GM21786 (cell line): ENCODE results near the gene JAG2.
A peak's percentile ranks its signal among the peaks of the same experiment; 100 is the strongest.

Experiments
- ATAC-seq: cut with Tn5 transposase; IDR thresholded peaks from one replicate; pipeline ENCODE4 v1.9.1; 2021; ENCODE audit not compliant: unreplicated experiment

The JAG2 gene

DNA sequence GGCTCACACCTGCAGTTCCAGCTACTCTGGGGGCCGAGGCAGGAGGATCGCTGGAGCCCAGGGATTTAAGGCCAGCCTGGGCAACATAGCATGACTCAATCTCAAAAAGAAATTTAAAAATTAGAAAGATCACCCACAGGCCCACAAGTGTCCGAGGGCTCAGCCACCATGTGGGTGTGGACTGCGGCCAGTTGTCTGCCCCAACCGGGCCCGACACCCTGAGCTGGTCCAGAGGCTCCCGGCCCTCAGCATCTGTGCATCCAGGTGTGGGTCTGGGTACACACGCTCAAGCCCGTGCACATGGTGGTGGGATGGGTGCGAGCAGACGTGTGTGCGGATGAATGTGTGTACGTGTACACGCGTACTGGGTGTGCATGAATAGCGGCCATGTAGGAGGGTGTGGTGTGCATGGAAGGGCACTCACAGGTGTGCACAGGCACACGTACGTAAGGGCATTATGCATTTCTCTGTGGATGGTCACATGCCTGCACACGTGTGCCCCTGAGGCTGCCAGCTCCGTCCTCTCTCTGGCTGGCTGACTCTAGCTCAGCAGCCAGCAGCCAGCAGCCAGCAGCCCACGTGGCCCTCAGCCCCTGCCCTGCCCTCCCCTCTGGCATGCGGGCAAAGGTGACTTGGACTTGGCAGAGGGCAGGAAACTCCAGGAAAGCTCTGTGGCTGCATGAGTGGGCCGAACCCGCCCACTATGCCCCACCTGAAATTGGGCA, 35.8 kb upstream of the JAG2 start:
- no peak for ATAC-seq

DNA sequence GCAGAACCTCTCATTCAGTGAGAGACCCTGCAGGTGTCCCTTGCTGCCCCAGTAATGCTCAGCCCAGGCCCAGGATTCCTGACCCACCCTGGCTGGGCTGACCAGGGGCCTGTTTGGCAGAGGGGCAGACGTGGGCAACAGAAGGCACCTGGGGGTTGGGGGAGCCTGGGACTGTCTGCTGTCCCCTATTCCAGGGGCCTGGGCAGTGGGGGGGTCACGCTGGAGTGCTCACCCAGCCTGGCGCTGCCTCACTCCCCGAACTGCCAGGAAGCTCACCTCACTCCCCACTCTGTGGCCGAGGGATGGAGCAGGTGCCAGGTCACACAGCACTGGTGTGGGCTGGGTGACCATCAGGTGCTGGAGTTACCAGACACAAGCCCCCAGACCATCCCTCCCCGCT, 35.1 kb upstream of the JAG2 start:
- ATAC-seq = no peak

DNA sequence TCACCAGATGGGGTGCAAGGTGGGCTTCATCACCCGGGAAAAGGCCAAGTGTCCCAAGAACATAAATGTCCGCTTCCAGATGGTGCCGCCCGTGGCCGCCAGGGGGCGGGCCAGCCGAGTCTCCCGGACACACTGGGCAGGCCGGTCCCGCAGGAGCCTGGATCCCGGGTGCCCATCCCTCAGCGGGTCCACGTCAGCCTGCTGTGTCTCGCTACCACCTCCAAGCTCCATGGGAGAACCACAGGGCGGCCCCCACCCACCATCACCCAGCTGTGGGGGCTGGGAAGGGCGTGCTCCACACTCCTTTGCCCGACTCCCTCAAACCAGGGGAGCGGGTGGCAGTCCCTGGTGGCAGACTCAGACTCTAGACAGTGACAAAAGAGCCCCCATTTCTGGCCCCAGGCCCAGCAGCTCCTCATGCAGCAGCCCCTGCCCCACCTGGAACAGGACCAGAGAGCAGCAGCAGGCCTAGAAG, 34.5 kb upstream of the JAG2 start:
- ATAC-seq = no peak

GRCh38 chr14:105201925-105202513, 33.4 kb upstream of the JAG2 start:
- peak; percentile 51 for ATAC-seq

DNA sequence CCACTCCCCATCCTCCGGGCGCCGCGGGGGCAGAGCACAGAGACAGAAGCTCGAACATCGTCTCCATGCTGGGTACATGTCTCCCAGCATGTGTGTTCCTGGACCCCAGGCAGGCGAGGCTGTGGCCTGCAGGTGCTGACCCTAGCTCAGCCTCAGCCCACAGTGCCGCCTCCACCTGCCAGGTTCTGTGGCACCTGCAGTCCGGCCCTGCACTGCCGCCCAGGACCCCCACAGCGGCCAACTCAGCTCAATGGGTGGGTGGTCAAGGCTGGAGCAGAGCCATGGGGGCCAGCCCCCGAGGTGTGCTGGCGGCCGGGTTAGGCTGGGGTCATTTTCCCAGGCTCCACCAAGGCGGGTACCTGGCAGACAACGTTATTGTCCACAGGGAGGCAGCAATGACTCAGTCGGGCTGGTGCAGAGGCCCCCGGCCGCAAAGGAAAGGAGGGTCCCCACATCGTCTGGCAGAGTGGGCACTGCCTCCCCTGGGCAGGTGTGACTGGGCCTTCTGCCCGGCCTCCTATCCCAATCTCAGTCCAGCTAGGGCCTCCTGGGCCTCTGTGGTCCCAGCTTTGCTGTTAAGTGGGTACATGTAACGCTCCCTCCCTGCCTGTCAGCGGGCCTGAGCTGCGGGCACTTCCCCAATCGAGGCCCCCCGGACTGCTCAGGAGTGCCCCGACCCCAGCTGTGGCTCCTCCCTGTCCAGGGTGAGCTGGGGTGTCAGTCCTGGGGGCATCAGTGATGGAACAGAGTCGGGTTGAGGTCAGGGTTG, 32.8 kb upstream of the JAG2 start:
- ATAC-seq = no peak

- ATAC-seq = no peak
Observed at GRCh38 chr14:105200641-105201040, 32.1 kb upstream of the JAG2 start.

- ATAC-seq = no peak
Observed at GRCh38 chr14:105200074-105200473, 31.5 kb upstream of the JAG2 start.

GRCh38 chr14:105199093-105199492, 30.5 kb upstream of the JAG2 start:
- ATAC-seq = no peak

DNA sequence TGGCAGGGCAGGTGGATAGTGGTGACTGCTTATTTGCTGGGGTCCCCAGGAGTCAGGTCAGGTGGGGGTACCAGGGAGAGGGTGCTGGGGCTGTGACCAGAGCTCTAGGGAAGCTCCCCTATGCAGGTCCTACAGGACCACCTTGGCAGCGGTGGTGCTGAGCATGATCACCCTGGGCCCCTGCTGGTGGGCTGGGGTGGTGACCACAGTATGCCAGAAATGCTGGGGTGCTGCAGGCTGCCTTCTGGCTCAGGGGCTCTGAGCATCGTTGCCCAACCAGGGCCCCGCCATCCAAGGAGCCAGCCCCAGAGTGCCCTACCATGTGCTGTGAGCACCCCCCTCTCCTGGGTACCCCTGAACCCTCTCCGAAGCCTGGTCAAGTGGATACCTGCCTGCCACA, 30.0 kb upstream of the JAG2 start:
- ATAC-seq = no peak

DNA sequence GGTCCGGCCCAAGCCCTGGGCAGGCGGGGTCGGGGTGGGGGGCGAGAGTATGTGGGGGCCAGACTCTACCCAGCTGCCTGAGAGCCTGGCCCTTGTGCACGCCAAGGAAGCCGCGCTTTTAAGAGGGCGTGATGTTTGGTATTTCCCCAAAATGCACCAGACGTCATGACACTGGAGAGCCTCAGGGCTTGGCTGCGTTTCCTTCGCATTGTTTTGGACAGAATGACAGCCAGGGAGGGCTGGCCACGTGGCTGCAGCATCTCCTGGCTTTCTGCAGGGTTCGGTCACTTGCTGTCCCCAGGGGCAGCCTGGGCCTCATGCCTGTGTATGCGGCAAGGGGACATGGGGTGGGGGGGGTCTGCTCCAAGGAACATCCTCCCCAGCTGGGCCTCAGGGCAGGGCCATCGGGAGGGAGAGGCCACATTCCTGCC, 28.6 kb upstream of the JAG2 start:
- ATAC-seq = no peak

- ATAC-seq = no peak
Observed at GRCh38 chr14:105196265-105196960, 27.8 kb upstream of the JAG2 start.

DNA sequence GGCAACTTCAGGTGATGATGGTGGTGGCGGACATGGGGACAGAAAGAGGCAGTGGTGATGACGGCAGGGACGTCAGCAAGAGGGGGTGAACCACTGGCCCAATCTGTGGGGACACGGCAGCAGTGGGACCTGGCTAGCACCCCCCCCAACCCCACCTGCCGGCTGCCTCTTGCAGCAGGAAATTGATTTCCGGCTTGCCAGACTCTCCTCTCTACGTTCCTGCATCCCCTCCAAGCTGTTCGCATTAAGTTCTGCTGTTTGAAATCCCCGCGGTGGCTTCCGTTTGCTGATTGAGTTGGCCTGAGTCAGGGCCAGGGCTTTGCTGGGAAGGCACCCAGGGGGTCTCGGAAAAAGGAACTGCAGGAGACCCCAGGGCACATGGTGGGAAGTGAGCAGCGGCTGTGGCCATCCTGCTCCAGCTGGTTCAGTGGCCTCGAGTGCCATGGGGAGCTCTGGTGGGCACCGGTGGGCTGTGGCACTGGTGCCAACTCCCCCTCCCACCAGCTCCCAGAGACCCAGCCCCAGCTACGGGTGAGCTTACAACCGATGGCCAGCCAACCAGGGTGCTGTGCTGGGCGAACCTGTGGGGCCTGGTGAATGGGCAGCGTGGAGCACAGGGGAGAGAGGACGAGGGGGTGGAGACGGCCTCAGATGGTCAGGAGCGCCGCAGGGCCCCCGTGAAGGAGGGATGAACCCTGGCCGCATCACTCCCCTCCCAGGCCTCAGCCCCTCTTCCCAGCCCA, 27.1 kb upstream of the JAG2 start:
- no peak for ATAC-seq

- ATAC-seq = no peak
Observed at GRCh38 chr14:105195051-105195450, 26.5 kb upstream of the JAG2 start.

- ATAC-seq = no peak
Observed at GRCh38 chr14:105193916-105194782, 25.6 kb upstream of the JAG2 start.

GRCh38 chr14:105192866-105193731, 24.5 kb upstream of the JAG2 start:
- no peak for ATAC-seq

DNA sequence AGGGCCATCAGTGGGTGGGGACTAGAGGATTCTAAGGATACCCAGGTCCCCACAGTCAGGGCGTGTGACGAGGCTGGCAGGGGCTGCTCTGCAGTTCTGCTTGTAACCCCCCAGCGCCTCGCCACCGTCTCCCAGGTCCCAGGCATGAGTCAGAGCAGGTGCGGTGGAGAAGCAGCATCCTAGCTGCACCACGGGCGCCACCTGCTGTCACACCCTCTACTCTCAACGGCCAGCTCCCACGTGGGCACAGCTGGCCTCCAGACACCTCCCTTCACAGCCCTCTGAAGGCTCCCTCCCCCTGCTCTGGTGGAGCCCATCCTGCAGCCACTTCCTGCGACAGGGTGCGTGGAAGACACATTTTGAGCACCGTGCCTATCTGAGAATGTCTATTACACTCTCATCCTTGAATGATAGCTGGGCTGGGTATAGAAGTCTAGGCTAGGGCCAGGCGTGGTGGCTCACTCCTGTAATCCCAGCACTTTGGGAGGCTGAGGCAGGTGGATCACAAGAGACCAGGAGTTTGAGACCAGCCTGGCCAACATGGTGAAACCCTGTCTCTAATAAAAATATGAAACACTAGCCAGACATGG, 19.5 kb upstream of the JAG2 start:
- ATAC-seq = no peak

DNA sequence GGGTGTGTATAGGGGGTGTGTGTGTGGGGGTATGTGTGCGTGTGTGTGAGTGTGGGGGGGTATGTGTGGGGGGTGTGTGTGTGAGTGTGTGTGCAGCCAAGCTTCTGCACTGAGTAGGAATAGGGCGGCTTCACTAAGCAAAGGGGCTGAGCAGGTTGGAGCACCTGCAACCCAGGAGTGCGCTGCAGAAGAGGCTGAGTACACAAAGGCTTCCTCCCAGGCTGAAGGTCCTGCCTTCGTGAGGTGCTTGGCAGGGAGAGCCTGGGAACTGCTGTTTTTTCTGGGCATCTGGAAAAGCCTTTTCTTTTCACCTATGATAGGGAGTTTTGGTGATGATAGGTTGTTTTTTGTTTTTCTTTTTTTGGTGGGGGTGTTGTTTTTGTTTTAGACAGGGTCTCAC, 18.5 kb upstream of the JAG2 start:
- ATAC-seq = no peak

- no peak for ATAC-seq
Observed at GRCh38 chr14:105185973-105186372, 17.4 kb upstream of the JAG2 start.
